Thymus (tissue), 11 donors: ENCODE data around the gene ARHGAP28. TPM values are rescaled to one million over a fixed set of nuclear protein-coding genes. Genes with fewer than 3 reads are reported as not detected.
"Not testable (repeated sequence)": the region's sequence is repeated elsewhere in the genome, so short reads cannot be mapped to it uniquely, and the experiment has no call there.

Experiments
- DNase-seq, 9 donors: peaks; one replicate each; pipeline ENCODE4 v3.0.0-alpha.2; 2013; ENCODE audit warnings: low spot score in 9 of 9, low read depth in 6 of 9, missing footprints in 1 of 9
- H3K27ac ChIP-seq, 2 donors: one replicate each; pipeline ENCODE4 v1.5.1; 2013; ENCODE audit warnings: control low read depth in 1 of 2, low read depth in 1 of 2, low read length in 1 of 2, mild to moderate bottlenecking in 1 of 2, moderate library complexity in 1 of 2
- H3K27me3 ChIP-seq, 2 donors: one replicate each; pipeline ENCODE4 v1.5.1; 2013; ENCODE audit warnings: low read length in 1 of 2; ENCODE audit not compliant: control insufficient read depth in 2 of 2, insufficient read depth in 1 of 2
- H3K36me3 ChIP-seq, 2 donors: one replicate each; pipeline ENCODE4 v1.5.1; 2013; ENCODE audit warnings: low read length in 1 of 2, mild to moderate bottlenecking in 1 of 2, moderate library complexity in 1 of 2; ENCODE audit not compliant: control insufficient read depth in 2 of 2, insufficient read depth in 2 of 2
- H3K4me1 ChIP-seq, 2 donors: one replicate each; pipeline ENCODE4 v1.5.1; 2013; ENCODE audit warnings: low read length in 2 of 2; ENCODE audit not compliant: control insufficient read depth in 2 of 2, insufficient read depth in 2 of 2
- H3K4me3 ChIP-seq, 2 donors: one replicate each; pipeline ENCODE4 v1.5.1; 2013; ENCODE audit warnings: low read length in 2 of 2, control low read depth in 1 of 2, mild to moderate bottlenecking in 1 of 2
- H3K9me3 ChIP-seq, 2 donors: one replicate each; pipeline ENCODE4 v1.5.1; 2013; ENCODE audit warnings: low read length in 1 of 2, mild to moderate bottlenecking in 1 of 2; ENCODE audit not compliant: control insufficient read depth in 2 of 2, insufficient read depth in 1 of 2
- WGBS: extraction: QIAGEN DNeasy Blood & Tissue Kit; methylation state at CpG from one replicate; pipeline ENCODE4 v1.1.7; 2013; 5-methylcytosine and 5-hydroxymethylcytosine counted together
- polyA plus RNA-seq: library from polyadenylated mRNA; stranded (reverse); fragments of 200-250 nt; gene quantifications from one replicate; pipeline ENCODE4 v1.2.3, GENCODE V29; 2013
- total RNA-seq: library from RNA; stranded (reverse); fragments of 120-200 nt; gene quantifications from one replicate; pipeline ENCODE4 v1.2.4, GENCODE V29; 2013
- donor health status: healthy.

The ARHGAP28 gene
- total and polyA plus RNA-seq, 2 donors, result 2.6 to 4.7 TPM

GRCh38 chr18:6836331-6836730 lies 106.8 kb downstream of the ARHGAP28 start:
- no peaks in the 10 kb centered on the region for H3K4me1 ChIP-seq
- no peaks in the 10 kb centered on the region for H3K27me3 ChIP-seq
- no peak for DNase-seq
- H3K27ac ChIP-seq, result no peak overlapping the region
- no peaks in the 10 kb centered on the region for H3K36me3 ChIP-seq
- no peak overlapping the region for H3K4me3 ChIP-seq
- WGBS, result 83% methylated on average over 1 of the region's 1 CpG
- H3K9me3 ChIP-seq, result no peaks in the 10 kb centered on the region

DNA sequence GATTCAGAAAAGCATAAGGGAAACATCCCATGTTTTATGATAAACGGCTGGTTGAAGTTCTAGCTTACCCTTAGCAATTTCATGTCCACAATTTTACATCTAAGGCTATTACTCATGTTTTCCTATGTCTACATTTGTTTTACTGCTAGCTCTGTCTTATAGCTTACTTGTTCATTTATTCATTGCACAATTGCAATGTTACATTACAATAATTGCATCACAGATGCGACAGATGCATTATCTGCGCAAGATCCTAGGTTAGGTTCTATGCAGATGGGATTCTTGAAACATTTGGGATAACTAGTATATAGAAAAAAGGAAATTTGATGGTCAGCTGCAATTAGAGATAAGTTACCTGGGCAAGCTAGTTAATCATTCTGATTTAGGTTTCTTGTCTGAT lies 108.4 kb downstream of the ARHGAP28 start:
- DNase-seq, result no peak
- 95% methylated on average over 3 of the region's 3 CpGs for WGBS

GRCh38 chr18:6842081-6842480 lies 112.6 kb downstream of the ARHGAP28 start:
- Histone ChIP-seq H3K36me3 (no peaks in the 10 kb centered on the region), H3K4me1 (no peaks in the 10 kb centered on the region), H3K27ac (no peak overlapping the region), H3K4me3 (no peak overlapping the region), H3K9me3 (no peaks in the 10 kb centered on the region), H3K27me3 (no peaks in the 10 kb centered on the region)
- no peak for DNase-seq
- 64% methylated on average over 3 of the region's 3 CpGs for WGBS

More for the DNA sequence above, 108.4 kb downstream of the ARHGAP28 start:
- Histone ChIP-seq H3K27ac (no peak overlapping the region), H3K9me3 (no peaks in the 10 kb centered on the region), H3K27me3 (no peaks in the 10 kb centered on the region), H3K36me3 (no peaks in the 10 kb centered on the region), H3K4me1 (no peaks in the 10 kb centered on the region), H3K4me3 (no peak overlapping the region)

DNA sequence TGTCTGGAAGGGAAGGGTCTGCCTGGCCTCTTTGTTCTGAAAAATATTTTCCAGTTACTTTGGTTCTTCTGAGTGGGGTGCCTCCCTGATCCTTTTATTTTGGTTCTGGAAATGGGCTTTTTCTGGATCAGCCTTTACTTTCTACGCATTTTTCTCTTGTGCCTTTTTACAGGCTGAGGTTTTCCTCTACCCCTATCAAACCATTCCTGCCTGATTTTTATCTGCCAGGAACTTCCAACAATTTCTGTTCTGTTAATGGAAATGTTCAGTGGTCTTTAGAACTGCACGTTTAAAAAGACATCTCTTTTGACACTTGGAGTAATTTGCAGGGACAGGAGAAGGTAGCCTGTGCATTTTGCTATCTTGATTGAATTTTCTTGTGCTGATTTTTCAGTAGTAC lies 113.8 kb downstream of the ARHGAP28 start:
- Histone ChIP-seq H3K36me3 (no peaks in the 10 kb centered on the region), H3K27me3 (no peaks in the 10 kb centered on the region), H3K4me1 (no peaks in the 10 kb centered on the region), H3K27ac (no peak overlapping the region), H3K9me3 (no peaks in the 10 kb centered on the region), H3K4me3 (no peak overlapping the region)
- no peak for DNase-seq
- WGBS, result 63% methylated on average over 2 of the region's 2 CpGs

GRCh38 chr18:6845521-6845920 lies 116.0 kb downstream of the ARHGAP28 start:
- DNase-seq, H3K4me3 ChIP-seq, H3K27me3 ChIP-seq, H3K4me1 ChIP-seq, H3K36me3 ChIP-seq, H3K9me3 ChIP-seq, H3K27ac ChIP-seq: not testable (repeated sequence)
- 93% methylated on average over 1 of the region's 1 CpG for WGBS

GRCh38 chr18:6850396-6850795 lies 120.9 kb downstream of the ARHGAP28 start:
- Histone ChIP-seq H3K4me1 (no peaks in the 10 kb centered on the region), H3K27me3 (no peaks in the 10 kb centered on the region), H3K4me3 (no peak overlapping the region), H3K36me3 (no peaks in the 10 kb centered on the region), H3K9me3 (peaks cover 0 to 11% of the 10 kb centered on the region in 2 donors), H3K27ac (no peak overlapping the region)
- WGBS, result 90% methylated on average over 1 of the region's 1 CpG
- no peak for DNase-seq

DNA sequence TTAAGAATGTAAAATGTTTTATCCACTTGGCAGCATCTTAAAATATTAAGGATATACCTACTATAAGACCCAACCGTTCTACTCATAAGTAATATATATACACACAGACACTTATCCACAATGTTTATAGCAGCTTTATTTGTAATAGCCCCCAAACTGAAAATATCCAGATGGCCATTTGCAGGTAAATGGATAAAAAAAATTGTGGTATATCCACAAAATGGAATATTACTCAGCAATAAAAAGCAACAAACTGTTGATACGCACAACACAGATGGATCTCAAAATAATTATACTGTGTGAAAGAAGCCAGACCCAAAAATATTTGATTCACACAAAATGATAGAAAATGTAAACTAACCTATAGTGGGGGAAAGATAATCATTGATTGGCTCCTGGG lies 122.0 kb downstream of the ARHGAP28 start:
- H3K27me3 ChIP-seq, result no peaks in the 10 kb centered on the region

DNA sequence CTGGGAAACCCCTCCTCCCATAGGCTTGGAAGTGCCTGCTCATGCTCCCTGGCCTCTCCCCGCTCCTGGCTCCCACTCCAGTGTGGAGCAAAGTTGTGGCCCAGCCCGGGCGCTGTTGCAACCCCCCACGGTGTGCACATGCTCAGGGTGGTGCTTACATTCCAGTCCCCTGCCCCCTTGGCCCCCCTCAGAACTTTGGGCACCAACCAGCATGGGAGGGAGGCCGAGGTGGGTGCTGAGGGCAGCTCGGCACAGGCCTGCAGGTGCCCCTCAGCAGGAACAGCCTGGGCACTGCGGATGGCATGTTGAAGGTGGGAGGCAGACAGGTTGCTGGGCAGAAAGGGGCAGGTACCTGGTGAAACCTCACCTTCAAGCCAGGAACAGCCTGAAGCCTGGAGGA lies 125.3 kb downstream of the ARHGAP28 start:
- 88% methylated on average over 7 of the region's 7 CpGs for WGBS
- Histone ChIP-seq H3K4me3 (no peak overlapping the region), H3K36me3 (no peaks in the 10 kb centered on the region)

More for the DNA sequence above, 122.0 kb downstream of the ARHGAP28 start:
- H3K9me3 ChIP-seq, result peaks cover 0 to 15% of the 10 kb centered on the region in 2 donors
- H3K27ac ChIP-seq, result no peak overlapping the region
- WGBS, result 97% methylated on average over 2 of the region's 2 CpGs
- DNase-seq, result no peak
- H3K4me1 ChIP-seq, result no peaks in the 10 kb centered on the region
- no peak overlapping the region for H3K4me3 ChIP-seq
- H3K36me3 ChIP-seq, result no peaks in the 10 kb centered on the region

DNA sequence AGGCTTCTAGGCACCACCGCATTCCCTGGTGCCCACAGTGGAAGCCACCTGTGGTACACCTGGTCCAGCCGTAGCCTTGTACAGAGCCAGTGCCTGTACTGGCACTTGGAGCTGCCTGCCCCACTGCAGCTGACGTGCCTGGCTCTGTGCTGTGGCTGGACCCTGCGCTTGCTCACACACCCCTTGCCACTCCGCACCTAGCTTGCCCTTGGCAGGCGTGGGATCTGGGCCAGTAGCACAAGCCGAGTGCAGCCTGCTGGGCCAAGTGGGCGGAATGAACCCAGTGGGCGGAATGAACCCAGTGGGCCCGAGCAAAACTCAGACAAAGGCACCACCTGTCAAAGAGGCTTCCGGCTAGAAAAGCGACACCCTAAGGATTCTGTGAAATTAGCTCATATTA lies 126.3 kb downstream of the ARHGAP28 start:
- no peak for DNase-seq
- no peaks in the 10 kb centered on the region for H3K27me3 ChIP-seq
- no peaks in the 10 kb centered on the region for H3K36me3 ChIP-seq
- peaks cover 0 to 15% of the 10 kb centered on the region in 2 donors for H3K9me3 ChIP-seq
- WGBS, result 97% methylated on average over 12 of the region's 12 CpGs
- H3K4me1 ChIP-seq, result no peaks in the 10 kb centered on the region
- H3K27ac ChIP-seq, result no peak overlapping the region
- H3K4me3 ChIP-seq, result no peak overlapping the region

More for the DNA sequence above, 125.3 kb downstream of the ARHGAP28 start:
- Histone ChIP-seq H3K27me3 (no peaks in the 10 kb centered on the region), H3K9me3 (peaks cover 0 to 15% of the 10 kb centered on the region in 2 donors), H3K27ac (no peak overlapping the region), H3K4me1 (no peaks in the 10 kb centered on the region)
- DNase-seq, result no peak

- no peaks in the 10 kb centered on the region for H3K36me3 ChIP-seq
These were observed 127.8 kb downstream of the ARHGAP28 start for GRCh38 chr18:6857300-6857699.

More at GRCh38 chr18:6857300-6857699, 127.8 kb downstream of the ARHGAP28 start:
- 93% methylated on average over 12 of the region's 12 CpGs for WGBS
- Histone ChIP-seq H3K4me3 (no peak overlapping the region), H3K9me3 (peaks cover 0 to 15% of the 10 kb centered on the region in 2 donors), H3K4me1 (no peaks in the 10 kb centered on the region), H3K27me3 (no peaks in the 10 kb centered on the region), H3K27ac (no peak overlapping the region)
- no peak for DNase-seq
